PC-9 (cell line): Measurements from ENCODE around the gene KLK3. TPM values are rescaled to one million over a fixed set of nuclear protein-coding genes. Genes with fewer than 3 reads are reported as not detected.

Source experiments
- BruUV-seq: library from RNA; stranded (reverse); fragments of 400-500 nt; replicated peaks from 2 replicates; lab custom pipeline; 2021; lab: Mats Ljungman, UMichigan
- CTCF ChIA-PET: fragments of 300-600 bp; sonication (Branson Sonifier 250); formaldehyde crosslinking; loops from one replicate; lab custom pipeline; 2022; ENCODE audit warnings: antibody characterized with exemption; lab: Charles Lee
- POLR2A ChIA-PET: fragments of 300-600 bp; sonication (Branson Sonifier 250); formaldehyde crosslinking; loops from one replicate; lab custom pipeline; 2022; ENCODE audit warnings: antibody characterized with exemption; ENCODE audit not compliant: unreplicated experiment; lab: Charles Lee
- DNase-seq, 2 experiments: peaks; one replicate each; pipeline versions ENCODE4 v3.0.0 to v3.0.0-alpha.2; 2015 to 2022; ENCODE audit warnings: mixed read lengths in 1 of 2
- H2AFZ ChIP-seq: fragments of 200-600 bp; sonication (generic); 2 replicates; pipeline ENCODE4 v1.8.1; 2017; ENCODE audit warnings: antibody characterized with exemption
- H3F3A ChIP-seq: fragments of 200-600 bp; sonication (generic); 2 replicates; pipeline ENCODE4 v1.8.1; 2017; ENCODE audit warnings: antibody characterized with exemption, mild to moderate bottlenecking, low read depth; ENCODE audit not compliant: insufficient read depth
- H3K27ac ChIP-seq: fragments of 200-600 bp; sonication (generic); 2 replicates; pipeline ENCODE4 v1.6.1; 2016; ENCODE audit warnings: mixed run types
- H3K27me3 ChIP-seq: fragments of 200-600 bp; sonication (generic); 2 replicates; pipeline ENCODE4 v1.6.1; 2016; ENCODE audit warnings: low read depth, mixed run types; ENCODE audit not compliant: insufficient read depth
- H3K36me3 ChIP-seq: fragments of 200-600 bp; sonication (generic); 2 replicates; pipeline ENCODE4 v1.6.1; 2016; ENCODE audit warnings: low read depth, mixed run types
- H3K4me1 ChIP-seq: fragments of 200-600 bp; sonication (generic); replicated peaks from 2 replicates; pipeline ENCODE4 v1.6.1; 2016; ENCODE audit warnings: mixed run types; ENCODE audit not compliant: insufficient read depth
- H3K4me2 ChIP-seq: fragments of 200-600 bp; sonication (generic); 2 replicates; pipeline ENCODE4 v1.6.1; 2017; ENCODE audit warnings: mixed run types
- H3K4me3 ChIP-seq: fragments of 200-600 bp; sonication (generic); 2 replicates; pipeline ENCODE4 v1.6.1; 2016; ENCODE audit warnings: mixed run types
- H3K79me2 ChIP-seq: fragments of 200-600 bp; sonication (generic); 2 replicates; pipeline ENCODE4 v1.6.1; 2017; ENCODE audit warnings: low read depth, mixed run types
- H3K9me2 ChIP-seq: fragments of 200-600 bp; sonication (generic); 2 replicates; pipeline ENCODE4 v1.8.1; 2017; ENCODE audit warnings: mild to moderate bottlenecking; ENCODE audit not compliant: insufficient read depth
- H3K9me3 ChIP-seq: fragments of 200-600 bp; sonication (generic); 2 replicates; pipeline ENCODE4 v1.8.1; 2016; ENCODE audit warnings: low read depth; ENCODE audit not compliant: insufficient read depth
- H4K20me1 ChIP-seq: fragments of 200-600 bp; sonication (generic); 2 replicates; pipeline ENCODE4 v1.8.1; 2017; ENCODE audit not compliant: insufficient read depth
- EZH2 ChIP-seq: fragments of 200-600 bp; sonication (generic); IDR thresholded peaks from 2 replicates; pipeline ENCODE4 v1.8.0; 2017; ENCODE audit warnings: antibody characterized with exemption, low read depth
- intact Hi-C: fragments of 100-400 bp; cut with micrococcal nuclease; formaldehyde crosslinking; loops from one replicate; pipeline ENCODE4 v1.10.0; 2022; ENCODE audit not compliant: unreplicated experiment
- total RNA-seq: library from RNA; stranded (reverse); gene quantifications from 2 replicates; pipeline ENCODE4 v1.2.3, GENCODE V29; 2021
- TF ChIP-seq, protein P1 (sequence below): fragments of 200-600 bp; sonication (generic); conservative IDR thresholded peaks from 2 replicates; pipeline ENCODE4 v1.6.1; 2017; ENCODE audit warnings: mixed run types, antibody characterized with exemption, mild to moderate bottlenecking, moderate library complexity

Gene KLK3
- total RNA-seq, 1 experiment from 2014 or later, result not detected

DNA sequence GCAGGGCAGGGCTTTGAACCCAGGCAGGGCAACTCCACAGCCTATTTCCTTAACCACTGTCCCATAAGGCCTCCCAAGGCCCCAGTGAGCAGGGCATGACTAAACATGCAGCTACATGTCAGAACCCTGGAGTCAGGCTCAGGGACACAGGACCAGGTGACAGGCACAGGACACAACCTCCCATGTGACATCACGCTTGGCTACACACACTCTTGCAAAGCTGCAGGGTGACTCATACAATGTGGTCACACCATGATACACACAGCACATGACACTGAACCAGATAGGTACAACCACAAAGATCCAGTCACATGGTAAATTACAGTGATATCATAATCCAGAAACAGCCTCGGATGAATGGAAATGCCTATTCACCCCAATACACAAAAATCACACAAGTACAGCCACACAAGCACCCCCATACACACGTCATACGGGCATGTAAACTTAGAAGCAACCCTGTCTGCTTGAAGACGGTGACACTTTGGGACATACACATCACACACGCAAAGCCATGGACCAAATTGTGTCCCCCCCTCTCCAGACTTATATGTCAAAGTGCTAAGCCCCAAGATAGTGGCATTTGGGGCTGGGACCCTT lies 42.0 kb downstream of the KLK3 start:
- peak; percentile 29 to 86 for DNase-seq
- Histone ChIP-seq H3K4me1 (peaks cover 12% of the 10 kb centered on the region; the same call in 1 of the 2 replicates), H3K9me2 (no peaks in the 10 kb centered on the region), H3K27ac (no peak overlapping the region), H3K4me2 (no peak overlapping the region), H3K79me2 (no peaks in the 10 kb centered on the region), H3K4me3 (no peak overlapping the region), H2AFZ (no peak overlapping the region), H4K20me1 (no peaks in the 10 kb centered on the region), H3K36me3 (no peaks in the 10 kb centered on the region), H3K27me3 (peaks cover 14% of the 10 kb centered on the region; the same call in 1 of the 2 replicates), H3F3A (no peaks in the 10 kb centered on the region), H3K9me3 (no peaks in the 10 kb centered on the region)
- ChIA-PET POLR2A (interaction anchor here (0.6 kb wide), 1 partner anchor 1255 kb away, joined by 3 read pairs; the partner anchor contains the start of gene SCAF1), CTCF (no interaction called here)
- TF ChIP-seq, protein P1, sequence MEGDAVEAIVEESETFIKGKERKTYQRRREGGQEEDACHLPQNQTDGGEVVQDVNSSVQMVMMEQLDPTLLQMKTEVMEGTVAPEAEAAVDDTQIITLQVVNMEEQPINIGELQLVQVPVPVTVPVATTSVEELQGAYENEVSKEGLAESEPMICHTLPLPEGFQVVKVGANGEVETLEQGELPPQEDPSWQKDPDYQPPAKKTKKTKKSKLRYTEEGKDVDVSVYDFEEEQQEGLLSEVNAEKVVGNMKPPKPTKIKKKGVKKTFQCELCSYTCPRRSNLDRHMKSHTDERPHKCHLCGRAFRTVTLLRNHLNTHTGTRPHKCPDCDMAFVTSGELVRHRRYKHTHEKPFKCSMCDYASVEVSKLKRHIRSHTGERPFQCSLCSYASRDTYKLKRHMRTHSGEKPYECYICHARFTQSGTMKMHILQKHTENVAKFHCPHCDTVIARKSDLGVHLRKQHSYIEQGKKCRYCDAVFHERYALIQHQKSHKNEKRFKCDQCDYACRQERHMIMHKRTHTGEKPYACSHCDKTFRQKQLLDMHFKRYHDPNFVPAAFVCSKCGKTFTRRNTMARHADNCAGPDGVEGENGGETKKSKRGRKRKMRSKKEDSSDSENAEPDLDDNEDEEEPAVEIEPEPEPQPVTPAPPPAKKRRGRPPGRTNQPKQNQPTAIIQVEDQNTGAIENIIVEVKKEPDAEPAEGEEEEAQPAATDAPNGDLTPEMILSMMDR, result no peak
- no peak for TF ChIP-seq EZH2
- BruUV-seq, result no TSS peak
- intact Hi-C loops, result no loop called here

DNA sequence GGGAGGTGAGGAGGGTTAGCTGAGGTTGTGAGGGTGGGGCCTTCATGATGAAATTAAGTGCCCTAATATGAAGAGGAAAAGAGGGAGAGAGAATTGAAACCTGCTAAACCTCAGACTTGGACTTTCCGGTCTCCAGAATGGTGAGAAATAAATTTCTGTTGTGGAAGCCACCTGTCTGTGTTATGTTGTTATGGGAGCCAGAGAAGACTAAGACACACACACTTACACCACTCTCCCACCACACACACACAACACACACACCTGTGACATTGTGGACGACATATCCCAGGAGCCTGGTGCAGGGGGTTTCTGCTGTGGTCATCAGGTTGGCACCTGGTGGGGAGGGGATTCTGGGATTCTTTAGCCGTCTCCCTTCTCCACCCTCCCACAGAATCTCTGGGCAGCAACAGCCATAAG lies 42.5 kb downstream of the KLK3 start:
- no peaks in the 10 kb centered on the region for H3F3A ChIP-seq
- no peak overlapping the region for H2AFZ ChIP-seq
- POLR2A ChIA-PET, result interaction anchor here (0.6 kb wide), 1 partner anchor 1255 kb away, joined by 3 read pairs; the partner anchor contains the start of gene SCAF1
- intact Hi-C loops, result no loop called here
- H3K4me3 ChIP-seq, result no peak overlapping the region
- no peaks in the 10 kb centered on the region for H3K36me3 ChIP-seq
- no peak overlapping the region for H3K4me2 ChIP-seq
- H3K27me3 ChIP-seq, result peaks cover 14% of the 10 kb centered on the region; the same call in 1 of the 2 replicates
- no TSS peak for BruUV-seq
- H3K27ac ChIP-seq, result no peak overlapping the region
- no peak for TF ChIP-seq EZH2
- TF ChIP-seq, protein P1, result no peak
- H4K20me1 ChIP-seq, result no peaks in the 10 kb centered on the region
- H3K4me1 ChIP-seq, result peaks cover 12% of the 10 kb centered on the region; the same call in 1 of the 2 replicates
- no peaks in the 10 kb centered on the region for H3K79me2 ChIP-seq
- CTCF ChIA-PET, result no interaction called here
- DNase-seq, result no peak
- H3K9me2 ChIP-seq, result no peaks in the 10 kb centered on the region
- H3K9me3 ChIP-seq, result no peaks in the 10 kb centered on the region

DNA sequence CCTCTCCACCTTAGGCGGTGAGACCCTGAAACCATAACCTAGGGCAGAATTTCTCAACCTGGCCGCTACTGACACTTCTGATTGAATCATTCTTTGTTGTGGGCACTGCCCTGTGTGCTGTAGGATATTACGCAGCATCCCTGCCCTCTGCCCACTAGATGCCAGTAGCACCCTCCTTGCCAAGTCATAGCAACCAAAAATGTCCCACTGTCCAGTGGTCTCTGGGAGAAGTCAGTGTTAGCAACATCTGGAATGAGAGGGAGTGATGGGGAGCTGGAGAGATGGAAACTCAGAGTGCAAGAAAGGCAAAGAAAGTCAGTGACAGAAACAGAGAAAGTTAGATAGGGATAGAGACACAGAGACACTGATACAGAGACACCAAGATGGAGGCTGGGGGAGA lies 42.9 kb downstream of the KLK3 start:
- intact Hi-C loops, result no loop called here
- Histone ChIP-seq H3K4me3 (no peak overlapping the region), H3K27me3 (peaks cover 14% of the 10 kb centered on the region; the same call in 1 of the 2 replicates), H3K4me2 (no peak overlapping the region), H2AFZ (no peak overlapping the region), H3K9me2 (no peaks in the 10 kb centered on the region), H3F3A (no peaks in the 10 kb centered on the region), H3K36me3 (no peaks in the 10 kb centered on the region), H3K27ac (no peak overlapping the region), H3K79me2 (no peaks in the 10 kb centered on the region), H3K9me3 (no peaks in the 10 kb centered on the region), H3K4me1 (peaks cover 12% of the 10 kb centered on the region; the same call in 1 of the 2 replicates), H4K20me1 (no peaks in the 10 kb centered on the region)
- DNase-seq, result no peak
- ChIA-PET CTCF (no interaction called here), POLR2A (no interaction called here)
- TF ChIP-seq, protein P1, result peak; percentile 47; the same call in 1 of the 2 replicates
- TF ChIP-seq EZH2, result no peak
- no TSS peak for BruUV-seq
